K562 (cell line): ENCODE measurements around the gene POLA1. TPM values are rescaled to one million over a fixed set of nuclear protein-coding genes. Genes with fewer than 3 reads are reported as not detected.

Experiments
- ATAC-seq: fragments of 200-7000 bp; cut with Tn5 transposase; 3 replicates; pipeline ENCODE4 v1.9.1; 2020; ENCODE audit warnings: moderate library complexity
- BruUV-seq: library from RNA; stranded (reverse); fragments of 400-500 nt; replicated peaks from 2 replicates; lab custom pipeline; 2021; lab: Mats Ljungman, UMichigan
- CTCF ChIA-PET: fragments of 300-600 bp; formaldehyde crosslinking; extraction: SDS; loops from one replicate; lab custom pipeline; 2021; ENCODE audit warnings: low intra/inter-chr PET ratio; lab: Yijun Ruan, JAX
- POLR2A ChIA-PET: fragments of 300-600, 350-650 bp; sonication (Branson Sonifier 250); formaldehyde crosslinking; extraction: SDS; loops from one replicate; lab custom pipeline; 2021; ENCODE audit warnings: antibody characterized with exemption, inconsistent platforms; lab: Yijun Ruan, JAX
- DNase-seq, 4 experiments: peaks; one replicate each; pipeline versions ENCODE4 v3.0.0 to v3.0.0-alpha.2; 2011 to 2018; ENCODE audit warnings: low spot score in 3 of 4, mixed read lengths in 3 of 4; ENCODE audit errors: extremely low read depth in 1 of 4
- FAIRE-seq: peaks from 2 replicates; lab custom pipeline; 2011; peaks lifted over from hg19 to GRCh38; lab: Jason Lieb, UNC
- H2AFZ ChIP-seq: 2 replicates; pipeline ENCODE4 v1.6.0; 2011; ENCODE audit warnings: low read depth, low read length, control low read depth, inconsistent platforms
- H3K27ac ChIP-seq: fragments of 200-600 bp; 3 replicates; pipeline ENCODE4 v1.8.0; 2011; ENCODE audit warnings: low read depth, mild to moderate bottlenecking, control low read depth, inconsistent platforms, low read length, moderate library complexity, mixed read lengths; ENCODE audit errors: extremely low read depth
- H3K27me3 ChIP-seq, 2 experiments: fragments of 300-600 bp in 1 of 2; 2 replicates in 1 of 2; 3 replicates in 1 of 2; pipeline versions ENCODE4 v1.6.0 to v1.8.0; 2011; ENCODE audit warnings: inconsistent platforms in 2 of 2, low read length in 2 of 2, mild to moderate bottlenecking in 1 of 2, mixed read lengths in 1 of 2, moderate library complexity in 1 of 2; ENCODE audit not compliant: control insufficient read depth in 2 of 2, insufficient read depth in 2 of 2
- H3K36me3 ChIP-seq: fragments of 300-600 bp; 3 replicates; pipeline ENCODE4 v1.8.0; 2011; ENCODE audit warnings: mild to moderate bottlenecking, low read length, inconsistent platforms; ENCODE audit not compliant: control insufficient read depth, insufficient read depth
- H3K4me1 ChIP-seq, 2 experiments: fragments of 200-600 bp in 1 of 2; replicated peaks in 1 of 2; 2 replicates in 1 of 2; 3 replicates in 1 of 2; pipeline versions ENCODE4 v1.5.1 to v1.8.0; 2011; ENCODE audit warnings: inconsistent platforms in 2 of 2, low read length in 2 of 2, mild to moderate bottlenecking in 1 of 2, mixed read lengths in 1 of 2, moderate library complexity in 1 of 2; ENCODE audit not compliant: control insufficient read depth in 2 of 2, insufficient read depth in 2 of 2
- H3K4me2 ChIP-seq: 2 replicates; pipeline ENCODE4 v1.6.1; 2011; ENCODE audit warnings: low read length, control low read depth, inconsistent platforms, mixed read lengths; ENCODE audit not compliant: insufficient read depth
- H3K4me3 ChIP-seq: fragments of 200-600 bp; sonication (generic), shearing (Covaris generic); 2 replicates; pipeline ENCODE4 v1.5.1; 2016; ENCODE audit warnings: control low read depth, inconsistent platforms
- H3K79me2 ChIP-seq: fragments of 200-600 bp; 3 replicates; pipeline ENCODE4 v1.8.0; 2011; ENCODE audit warnings: low read length, inconsistent platforms; ENCODE audit not compliant: control insufficient read depth, insufficient read depth
- H3K9ac ChIP-seq, 2 experiments: 2 replicates each; pipeline versions ENCODE4 v1.6.0 to v1.6.1; 2011; ENCODE audit warnings: low read depth in 2 of 2, low read length in 2 of 2, control low read depth in 1 of 2, inconsistent platforms in 1 of 2, mild to moderate bottlenecking in 1 of 2, mixed read lengths in 1 of 2; ENCODE audit not compliant: insufficient read depth in 1 of 2
- H3K9me1 ChIP-seq: one replicate; pipeline ENCODE4 v1.6.0; 2011; ENCODE audit warnings: inconsistent platforms, mild to moderate bottlenecking, low read length, moderate library complexity; ENCODE audit not compliant: control insufficient read depth, insufficient read depth
- H3K9me3 ChIP-seq: replicated peaks from 2 replicates; pipeline ENCODE4 v1.5.1; 2011; ENCODE audit warnings: low read depth, low read length, inconsistent platforms; ENCODE audit not compliant: control insufficient read depth, insufficient read depth
- H4K20me1 ChIP-seq: replicated peaks from 2 replicates; pipeline ENCODE4 v1.6.1; 2011; ENCODE audit warnings: low read length, inconsistent platforms, mixed read lengths; ENCODE audit not compliant: control insufficient read depth, insufficient read depth
- ARNT ChIP-seq, 2 experiments: fragments of 450-650 bp; IDR thresholded peaks; 2 replicates each; pipeline ENCODE4 v1.6.1; 2016; ENCODE audit warnings: mild to moderate bottlenecking in 1 of 2
- ATF4 ChIP-seq: fragments of 450-650 bp; formaldehyde crosslinking; IDR thresholded peaks from 2 replicates; pipeline ENCODE4 v1.4.0; 2022; ENCODE audit warnings: mild to moderate bottlenecking, moderate library complexity
- CBX1 ChIP-seq: sonication (generic); IDR thresholded peaks from 2 replicates; pipeline ENCODE4 v1.6.1; 2016; ENCODE audit warnings: antibody characterized with exemption, low read depth, mild to moderate bottlenecking
- CREM ChIP-seq: IDR thresholded peaks from 2 replicates; pipeline ENCODE4 v1.6.1; 2014; ENCODE audit warnings: antibody characterized with exemption, low read depth
- GTF2A2 ChIP-seq: IDR thresholded peaks from 2 replicates; pipeline ENCODE4 v1.6.1; 2016; ENCODE audit warnings: mild to moderate bottlenecking, missing genetic modification characterization, missing compliant biosample characterization
- HMGN3 ChIP-seq: IDR thresholded peaks from 2 replicates; pipeline ENCODE4 v1.6.1; 2011; ENCODE audit warnings: borderline replicate concordance, low read depth, mild to moderate bottlenecking, mixed read lengths, low read length; ENCODE audit not compliant: insufficient read length; ENCODE audit errors: extremely low read depth
- KLF10 ChIP-seq: fragments of 250-450 bp; sonication (Bioruptor Pico); IDR thresholded peaks from 2 replicates; pipeline ENCODE4 v1.6.1; 2021; ENCODE audit warnings: matching md5 sums
- MTA2 ChIP-seq: fragments of 450-650 bp; IDR thresholded peaks from 2 replicates; pipeline ENCODE4 v1.6.1; 2016; ENCODE audit warnings: low read depth
- MTF1 ChIP-seq: fragments of 250-450 bp; sonication (Bioruptor Pico); IDR thresholded peaks from 2 replicates; pipeline ENCODE4 v1.9.0; 2021; ENCODE audit warnings: moderate library complexity, mild to moderate bottlenecking, inconsistent platforms, borderline replicate concordance
- NUFIP1 ChIP-seq: fragments of 450-650 bp; IDR thresholded peaks from 2 replicates; pipeline ENCODE4 v1.6.1; 2018; ENCODE audit not compliant: partially characterized antibody
- PHF21A ChIP-seq: fragments of 450-650 bp; IDR thresholded peaks from 2 replicates; pipeline ENCODE4 v1.6.1; 2017; ENCODE audit warnings: low read depth, borderline replicate concordance
- POLR2A ChIP-seq: fragments of 450-650 bp; conservative IDR thresholded peaks from 2 replicates; pipeline ENCODE4 v1.6.1; 2016
- POLR2G ChIP-seq: fragments of 200-400 bp; formaldehyde crosslinking; IDR thresholded peaks from 2 replicates; pipeline ENCODE4 v1.6.1; 2017; ENCODE audit warnings: low read depth, mild to moderate bottlenecking, antibody characterized with exemption, low read length, moderate library complexity
- SRSF9 ChIP-seq: fragments of 200-400 bp; formaldehyde crosslinking; IDR thresholded peaks from 2 replicates; pipeline ENCODE4 v1.6.1; 2017; ENCODE audit warnings: low read depth, low read length, borderline replicate concordance
- SUPT5H ChIP-seq: fragments of 450-650 bp; IDR thresholded peaks from 2 replicates; pipeline ENCODE4 v1.6.1; 2016
- TARDBP ChIP-seq: fragments of 450-650 bp; IDR thresholded peaks from 2 replicates; pipeline ENCODE4 v1.6.1; 2016
- ZBTB2 ChIP-seq: fragments of 450-650 bp; IDR thresholded peaks from 2 replicates; pipeline ENCODE4 v1.6.1; 2016; ENCODE audit warnings: antibody characterized with exemption
- ZBTB7A ChIP-seq: IDR thresholded peaks from 2 replicates; pipeline ENCODE4 v1.6.1; 2011; ENCODE audit warnings: low read depth, mild to moderate bottlenecking, low read length, moderate library complexity, borderline replicate concordance; ENCODE audit not compliant: control insufficient read depth
- ZNF277 ChIP-seq: fragments of 250-450 bp; sonication (Bioruptor Pico); IDR thresholded peaks from 2 replicates; pipeline ENCODE4 v1.8.0; 2022; ENCODE audit warnings: inconsistent platforms, mild to moderate bottlenecking, moderate library complexity, borderline replicate concordance
- ZNF436 ChIP-seq: fragments of 250-450, 450-650 bp; sonication (Bioruptor Pico); formaldehyde crosslinking; IDR thresholded peaks from 2 replicates; pipeline ENCODE4 v1.7.0; 2020; ENCODE audit warnings: mild to moderate bottlenecking
- ZNF507 ChIP-seq: conservative IDR thresholded peaks from 2 replicates; pipeline ENCODE4 v1.6.1; 2017; ENCODE audit warnings: missing genetic modification characterization, missing compliant biosample characterization
- WGBS: fragments of 100-300 bp; shearing (Covaris generic); methylation state at CpG from one replicate; pipeline ENCODE4 v1.1.6; 2016; ENCODE audit warnings: low coverage, mixed read lengths; ENCODE audit not compliant: insufficient coverage; ENCODE audit errors: missing lambda C conversion rate; 5-methylcytosine and 5-hydroxymethylcytosine counted together
- in situ Hi-C: fragments of 300-500 bp; cut with MboI; formaldehyde crosslinking; loops from 4 replicates; pipeline ENCODE4 v1.15.0; 2018; ENCODE audit warnings: inconsistent platforms, mixed read lengths
- intact Hi-C: fragments of 100-400 bp; cut with micrococcal nuclease; formaldehyde crosslinking; loops from 2 replicates; pipeline ENCODE4 v1.14.2; 2022
- polyA plus RNA-seq, 8 experiments: library from polyadenylated mRNA; depleted of rRNA in 4 of 8; stranded (reverse) in 5 of 8; unstranded in 3 of 8; fragments of >200 nt; fragmentation: Nextera tagmentation in 2 of 8; fragmentation: Illumina TruSeq in 1 of 8; extraction: Ambion mirVana in 2 of 8; extraction: Trizol in 1 of 8; gene quantifications; 2 replicates each; pipeline versions ENCODE4 v1.2.1 to v1.2.3, GENCODE V29; 2011 to 2014; ENCODE audit warnings: inconsistent platforms in 1 of 8, missing spikeins in 1 of 8
- total RNA-seq, 7 experiments: library from RNA; depleted of rRNA in 6 of 7; stranded (reverse); fragments of >200 nt in 6 of 7; fragmentation: Illumina TruSeq in 2 of 7; extraction: Trizol in 2 of 7; gene quantifications; 2 replicates each; pipeline versions ENCODE4 v1.2.1 to v1.2.3, GENCODE V29; 2011 to 2021; ENCODE audit warnings: low replicate concordance in 1 of 7

POLA1 gene
- total and polyA plus RNA-seq, 9 of the 15 experiments (the other 6 are each of a cell fraction or from before 2014, with no cell fraction given): 8.6 to 48.4 (median 27.4) TPM

GRCh38 chrX:24702362-24703184 lies 8.9 kb downstream of the POLA1 start (continued):
- TF ChIP-seq ZNF507 (tag): no peak
- no peak for TF ChIP-seq MTF1 (CRISPR knock-in tag)
- TF ChIP-seq SUPT5H: no peak
- no peak for TF ChIP-seq CREM
- no peak for TF ChIP-seq NUFIP1
- no peak for TF ChIP-seq CBX1
- TF ChIP-seq GTF2A2: no peak
- no peak for TF ChIP-seq ARNT (IDR thresholded peaks at IDR 0.05)

- Histone ChIP-seq H3K4me2 (no peak overlapping the region), H3K4me1 (no peaks in the 10 kb centered on the region), H3K9me3 (no peaks in the 10 kb centered on the region), H3K79me2 (peaks cover 10% of the 10 kb centered on the region; the same call in 2 of the 3 replicates), H4K20me1 (no peaks in the 10 kb centered on the region; the same call in 1 of the 2 replicates), H3K4me3 (no peak overlapping the region), H3K27ac (no peak overlapping the region), H3K9me1 (no peaks in the 10 kb centered on the region), H3K36me3 (peaks cover 78% of the 10 kb centered on the region), H3K9ac (no peak overlapping the region), H3K27me3 (no peaks in the 10 kb centered on the region), H2AFZ (no peak overlapping the region)
- DNase-seq: no peak
- no TSS peak for BruUV-seq
- no peak for FAIRE-seq
- CTCF ChIA-PET: no interaction called here
- intact Hi-C loops: no loop called here
- WGBS: 93% methylated on average over 5 of the region's 5 CpGs
- in situ Hi-C loops: no loop called here
- ATAC-seq: no peak
- POLR2A ChIA-PET: interaction anchor here (1.4 kb wide), 1 partner anchor 10 kb away, joined by 6 read pairs; the partner anchor contains the start of gene POLA1
- no peak for TF ChIP-seq HMGN3
- no peak for TF ChIP-seq POLR2A
- no peak for TF ChIP-seq SRSF9
- TF ChIP-seq KLF10 (CRISPR knock-in tag): no peak
- no peak for TF ChIP-seq POLR2G
- TF ChIP-seq MTA2: no peak
- TF ChIP-seq ZBTB7A: no peak
- TF ChIP-seq ZNF436 (CRISPR knock-in tag): no peak
- no peak for TF ChIP-seq ZBTB2
- no peak for TF ChIP-seq TARDBP
- TF ChIP-seq ZNF507 (tag): no peak
- no peak for TF ChIP-seq PHF21A
- no peak for TF ChIP-seq ZNF277 (CRISPR knock-in tag)
- no peak for TF ChIP-seq ATF4 (CRISPR knock-in tag)
Observed at GRCh38 chrX:24703185-24703494, 9.4 kb downstream of the POLA1 start.
